Cardiac muscle cell (in vitro differentiated cells and primary cell): ENCODE results near the gene CCDC136. TPM values are rescaled to one million over a fixed set of nuclear protein-coding genes. Genes with fewer than 3 reads are reported as not detected.

Experiments used
- DNase-seq, 2 donors: peaks; one replicate each; pipeline versions ENCODE4 v3.0.0 to v3.0.0-alpha.2; 2010 to 2017; ENCODE audit warnings: low read depth in 1 of 2, low spot score in 1 of 2
- H3K27ac ChIP-seq: fragments of 200-600 bp; sonication (generic); 2 replicates; pipeline ENCODE4 v1.5.1; 2016
- H3K27me3 ChIP-seq: fragments of 200-600 bp; sonication (generic); 2 replicates; pipeline ENCODE4 v1.6.0; 2016; ENCODE audit warnings: control low read depth
- H3K36me3 ChIP-seq: fragments of 200-600 bp; sonication (generic); 2 replicates; pipeline ENCODE4 v1.5.1; 2016; ENCODE audit warnings: control low read depth
- H3K4me1 ChIP-seq: fragments of 200-600 bp; sonication (generic); 2 replicates; pipeline ENCODE4 v1.8.1; 2017; ENCODE audit warnings: low read depth, mild to moderate bottlenecking, mixed run types
- H3K4me3 ChIP-seq: fragments of 200-600 bp; sonication (generic); 2 replicates; pipeline ENCODE4 v1.5.1; 2016; ENCODE audit warnings: mild to moderate bottlenecking
- H3K9me3 ChIP-seq: fragments of 200-600 bp; sonication (generic); 2 replicates; pipeline ENCODE4 v1.5.1; 2017; ENCODE audit warnings: low read depth, mild to moderate bottlenecking, control low read depth
- polyA plus RNA-seq: library from polyadenylated mRNA; unstranded; fragments of >200 nt; fragmentation: Nextera tagmentation; extraction: Ambion mirVana; gene quantifications from 2 replicates; pipeline ENCODE4 v1.2.1, GENCODE V29; 2016
- total RNA-seq: library from RNA; depleted of rRNA; stranded (reverse); fragments of >200 nt; gene quantifications from 2 replicates; pipeline ENCODE4 v1.2.3, GENCODE V29; 2016
- TF ChIP-seq, protein P1 (sequence below): IDR thresholded peaks from 2 replicates; pipeline ENCODE4 v1.5.1; 2012; ENCODE audit warnings: low read depth, mild to moderate bottlenecking, low read length

CCDC136 gene
- total and polyA plus RNA-seq, 2 experiments from 2014 or later = 10.7 to 26.4 TPM

- no peaks in the 10 kb centered on the region for H3K27me3 ChIP-seq
- H3K36me3 ChIP-seq = peaks cover 88% of the 10 kb centered on the region
- no peak overlapping the region for H3K4me3 ChIP-seq
- no peak for DNase-seq
- TF ChIP-seq, protein P1, sequence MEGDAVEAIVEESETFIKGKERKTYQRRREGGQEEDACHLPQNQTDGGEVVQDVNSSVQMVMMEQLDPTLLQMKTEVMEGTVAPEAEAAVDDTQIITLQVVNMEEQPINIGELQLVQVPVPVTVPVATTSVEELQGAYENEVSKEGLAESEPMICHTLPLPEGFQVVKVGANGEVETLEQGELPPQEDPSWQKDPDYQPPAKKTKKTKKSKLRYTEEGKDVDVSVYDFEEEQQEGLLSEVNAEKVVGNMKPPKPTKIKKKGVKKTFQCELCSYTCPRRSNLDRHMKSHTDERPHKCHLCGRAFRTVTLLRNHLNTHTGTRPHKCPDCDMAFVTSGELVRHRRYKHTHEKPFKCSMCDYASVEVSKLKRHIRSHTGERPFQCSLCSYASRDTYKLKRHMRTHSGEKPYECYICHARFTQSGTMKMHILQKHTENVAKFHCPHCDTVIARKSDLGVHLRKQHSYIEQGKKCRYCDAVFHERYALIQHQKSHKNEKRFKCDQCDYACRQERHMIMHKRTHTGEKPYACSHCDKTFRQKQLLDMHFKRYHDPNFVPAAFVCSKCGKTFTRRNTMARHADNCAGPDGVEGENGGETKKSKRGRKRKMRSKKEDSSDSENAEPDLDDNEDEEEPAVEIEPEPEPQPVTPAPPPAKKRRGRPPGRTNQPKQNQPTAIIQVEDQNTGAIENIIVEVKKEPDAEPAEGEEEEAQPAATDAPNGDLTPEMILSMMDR = no peak
- no peak overlapping the region for H3K27ac ChIP-seq
- H3K4me1 ChIP-seq = peaks cover 5% of the 10 kb centered on the region
- H3K9me3 ChIP-seq = no peaks in the 10 kb centered on the region
Observed at GRCh38 chr7:128838981-128839731, 47.4 kb downstream of the CCDC136 start.

- TF ChIP-seq, protein P1 = no peak
- no peak for DNase-seq
- peaks cover under 1% of the 10 kb centered on the region for H3K4me1 ChIP-seq
- no peaks in the 10 kb centered on the region for H3K27me3 ChIP-seq
- H3K36me3 ChIP-seq = peaks cover 94% of the 10 kb centered on the region
- no peaks in the 10 kb centered on the region for H3K9me3 ChIP-seq
- no peak overlapping the region for H3K4me3 ChIP-seq
- no peak overlapping the region for H3K27ac ChIP-seq
Observed at GRCh38 chr7:128839751-128840177, 48.0 kb downstream of the CCDC136 start.

GRCh38 chr7:128840326-128841170 lies 48.8 kb downstream of the CCDC136 start:
- TF ChIP-seq, protein P1 = no peak
- Histone ChIP-seq H3K27ac (no peak overlapping the region), H3K4me3 (no peak overlapping the region), H3K4me1 (no peaks in the 10 kb centered on the region), H3K36me3 (peaks cover 98% of the 10 kb centered on the region), H3K27me3 (no peaks in the 10 kb centered on the region), H3K9me3 (no peaks in the 10 kb centered on the region)
- DNase-seq = no peak

GRCh38 chr7:128841171-128841690 lies 49.5 kb downstream of the CCDC136 start:
- H3K4me3 ChIP-seq = no peak overlapping the region
- H3K9me3 ChIP-seq = no peaks in the 10 kb centered on the region
- no peak for DNase-seq
- no peaks in the 10 kb centered on the region for H3K4me1 ChIP-seq
- TF ChIP-seq, protein P1 = no peak
- H3K36me3 ChIP-seq = peaks cover 96% of the 10 kb centered on the region
- no peaks in the 10 kb centered on the region for H3K27me3 ChIP-seq
- peak overlapping the region; percentile 26 for H3K27ac ChIP-seq

- peak; percentile 40 to 67 for DNase-seq
- H3K27me3 ChIP-seq = no peaks in the 10 kb centered on the region
- peak overlapping the region; percentile 26 for H3K27ac ChIP-seq
- no peaks in the 10 kb centered on the region for H3K4me1 ChIP-seq
- TF ChIP-seq, protein P1 = peak; percentile 66
- H3K36me3 ChIP-seq = peaks cover 96% of the 10 kb centered on the region
- no peaks in the 10 kb centered on the region for H3K9me3 ChIP-seq
- no peak overlapping the region for H3K4me3 ChIP-seq
Observed at GRCh38 chr7:128841921-128842673, 50.3 kb downstream of the CCDC136 start.
